ENCODE measurements around the gene NPFF.
A peak's percentile ranks its signal among the peaks of the same experiment; 100 is the strongest.
"Not testable (repeated sequence)": the region's sequence is repeated elsewhere in the genome, so short reads cannot be mapped to it uniquely, and the experiment has no call there.

The NPFF gene, protein sequence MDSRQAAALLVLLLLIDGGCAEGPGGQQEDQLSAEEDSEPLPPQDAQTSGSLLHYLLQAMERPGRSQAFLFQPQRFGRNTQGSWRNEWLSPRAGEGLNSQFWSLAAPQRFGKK

DNA sequence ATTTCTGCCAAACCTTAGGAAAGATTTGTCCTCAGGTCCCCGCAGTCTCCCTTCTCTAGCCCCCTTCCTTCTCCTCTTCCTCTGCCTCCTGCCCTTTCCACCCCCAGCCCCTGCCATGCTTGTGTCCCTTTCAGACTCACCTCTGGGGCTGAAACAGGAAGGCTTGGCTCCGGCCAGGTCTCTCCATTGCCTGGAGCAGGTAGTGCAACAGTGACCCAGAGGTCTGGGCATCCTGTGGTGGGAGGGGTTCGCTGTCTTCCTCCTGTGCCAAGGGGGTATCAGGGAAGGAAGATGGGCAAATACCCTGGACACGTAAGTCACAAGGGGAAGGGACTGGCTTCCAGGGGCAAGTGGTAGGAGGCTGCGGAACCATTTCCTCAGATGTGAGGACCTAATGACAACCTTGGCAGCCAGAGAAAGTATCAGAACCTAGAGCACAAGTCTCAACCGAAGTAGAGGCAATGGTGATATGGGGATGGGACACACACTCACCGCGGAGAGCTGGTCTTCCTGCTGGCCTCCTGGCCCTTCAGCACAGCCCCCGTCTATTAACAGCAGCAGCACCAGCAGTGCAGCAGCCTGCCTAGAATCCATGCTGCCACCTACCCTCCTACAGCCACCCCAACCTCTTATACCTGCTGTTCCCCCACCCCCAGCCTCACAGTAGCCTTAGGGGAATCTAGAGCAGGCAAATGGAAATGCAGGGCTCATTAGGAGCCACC, at the start of gene NPFF:
TSS of gene NPFF (minus strand) at position 604 of the 722 bp plus-strand sequence. CDS start at position 594, 10 bp downstream.
- intact Hi-C loops (cut with DNase I) = loop anchor here (5.0 kb wide), 1 partner anchor 155 kb away; no protein-coding TSS in a partner anchor
- DNase-seq = peak in 1 of 10 donors; percentile 50

DNA sequence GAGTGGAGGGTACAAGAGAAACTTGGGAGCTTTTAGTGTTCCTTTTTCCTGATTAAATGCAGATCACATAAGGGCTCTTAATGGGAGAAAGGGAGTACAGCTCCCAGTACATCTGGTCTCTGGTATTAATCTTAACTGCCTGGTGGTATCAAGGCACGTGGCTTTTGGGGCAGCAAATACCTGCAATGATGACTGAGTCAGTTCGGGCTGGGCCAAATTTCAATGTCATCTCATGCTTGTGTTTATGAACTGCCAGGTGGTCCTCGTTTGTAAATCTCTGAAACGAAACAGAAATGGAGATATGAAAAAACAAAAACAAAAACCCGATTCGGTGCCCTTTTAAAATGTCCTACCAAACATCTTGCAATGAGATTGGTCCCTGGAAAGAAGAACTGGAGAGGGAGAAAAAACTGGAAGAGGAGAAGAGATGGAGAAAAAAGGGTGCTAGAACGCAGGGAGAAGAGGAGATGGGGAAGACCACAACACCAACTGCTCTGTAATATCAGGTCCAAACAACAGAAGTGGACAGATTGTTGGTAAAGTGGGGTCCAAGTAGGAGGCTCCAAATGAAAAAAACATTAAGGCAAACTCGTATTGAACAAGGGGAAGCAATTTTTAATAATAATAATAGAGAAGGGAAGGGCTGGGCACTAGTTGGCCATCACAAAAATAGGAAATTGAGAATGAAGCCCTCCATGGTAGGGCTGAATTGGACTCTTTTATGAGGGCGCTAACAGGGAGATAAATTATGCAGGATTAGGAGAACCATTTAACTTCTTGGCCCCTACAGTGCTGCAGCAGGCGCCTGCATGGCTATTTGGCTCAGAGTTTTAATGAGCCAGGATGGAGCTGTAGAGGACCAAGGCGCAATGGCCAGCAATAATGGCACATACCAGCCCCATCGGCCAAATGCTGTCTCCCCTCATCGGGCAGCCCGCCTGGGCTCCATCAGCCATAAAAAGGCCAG, 45.4 kb upstream of the NPFF start:
- intact Hi-C loops (cut with DNase I) = loop anchor here (5.0 kb wide), 1 partner anchor 35 kb away; no protein-coding TSS in a partner anchor
- DNase-seq = no peak

DNA sequence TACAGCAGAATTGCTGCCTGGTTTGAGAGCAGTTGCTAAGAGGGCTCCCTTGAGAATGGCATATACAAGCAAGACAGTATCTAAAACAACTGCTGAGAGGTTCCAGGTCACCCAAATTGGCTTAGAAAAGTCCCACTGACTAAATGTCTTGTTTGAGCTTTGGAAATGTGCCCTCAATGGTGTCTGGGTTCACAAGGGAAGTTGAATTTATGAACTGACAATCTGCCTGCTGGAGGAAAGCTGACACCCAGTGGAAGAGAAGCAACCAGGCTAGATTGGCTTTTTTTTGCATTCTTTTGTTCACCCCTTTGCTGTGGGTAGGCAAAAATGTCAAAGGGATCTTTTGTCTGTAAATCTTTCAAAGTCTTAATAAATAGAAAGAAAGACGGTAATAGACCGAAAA, 44.6 kb upstream of the NPFF start:
- DNase-seq = no peak
- intact Hi-C loops (cut with DNase I) = loop anchor here (5.0 kb wide), 1 partner anchor 35 kb away; no protein-coding TSS in a partner anchor

DNA sequence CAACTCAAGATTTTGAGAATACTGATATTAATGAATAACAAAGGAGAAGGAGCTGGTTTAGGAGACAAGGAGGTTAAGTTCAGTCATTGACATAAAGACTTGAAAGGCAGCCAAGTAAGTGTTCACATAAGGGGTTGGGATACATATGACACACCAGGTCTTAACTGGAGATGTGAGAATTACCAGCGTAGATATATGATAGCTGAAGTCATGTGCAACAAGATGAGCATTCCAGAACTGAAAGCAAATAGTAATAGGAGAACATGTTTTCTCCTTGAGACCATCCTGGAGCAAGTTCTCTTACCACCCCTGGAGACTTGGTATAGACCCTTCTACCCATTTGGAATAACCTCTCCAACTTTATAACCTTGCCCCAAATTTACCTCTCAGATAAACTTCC, 43.3 kb upstream of the NPFF start:
- intact Hi-C loops (cut with DNase I) = loop anchor here (5.0 kb wide), 1 partner anchor 37 kb away; no protein-coding TSS in a partner anchor
- DNase-seq = no peak

DNA sequence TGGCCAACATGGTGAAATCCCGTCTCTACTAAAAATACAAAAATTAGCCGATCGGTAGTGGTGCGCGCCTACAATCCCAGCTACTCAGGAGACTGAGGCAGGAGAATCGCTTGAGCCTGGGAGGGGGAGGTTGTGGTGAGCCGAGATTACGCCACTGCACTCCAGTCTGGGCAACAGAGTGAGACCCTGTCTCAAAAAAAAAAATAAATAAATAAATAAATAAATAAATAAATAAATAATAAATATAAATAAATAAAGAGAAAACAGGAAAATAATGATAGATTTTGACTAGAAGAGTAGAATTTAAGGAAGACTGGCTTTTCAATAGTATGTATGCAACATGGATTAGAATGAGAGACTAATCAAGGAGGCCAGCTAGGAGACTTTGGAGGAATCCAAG, 42.8 kb upstream of the NPFF start:
- intact Hi-C loops (cut with DNase I) = loop anchor here (5.0 kb wide), 1 partner anchor 37 kb away; no protein-coding TSS in a partner anchor
- DNase-seq = not testable (repeated sequence)

DNA sequence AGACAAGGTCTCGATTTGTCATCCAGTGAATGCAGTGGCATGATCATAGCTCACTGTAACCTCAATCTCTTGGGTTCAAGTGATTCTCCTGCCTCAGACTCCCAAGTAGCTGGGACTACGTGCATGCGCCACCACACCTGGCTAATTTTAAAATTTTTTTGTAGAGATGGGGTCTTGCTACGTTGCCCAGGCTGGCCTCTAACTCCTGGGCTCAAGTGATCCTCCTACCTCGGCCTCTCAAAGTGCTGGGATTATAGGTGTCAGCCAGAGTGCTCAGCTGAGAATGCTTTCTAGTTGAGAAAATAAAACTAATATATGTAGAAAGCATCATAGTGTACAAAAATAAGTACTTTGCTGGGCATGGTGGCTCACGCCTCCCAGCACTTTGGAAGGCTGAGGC, 41.1 kb upstream of the NPFF start:
- intact Hi-C loops (cut with DNase I) = loop anchor here (10.0 kb wide), 1 partner anchor 76 kb away; the partner anchor contains the start of gene ATF7
- not testable (repeated sequence) for DNase-seq

DNA sequence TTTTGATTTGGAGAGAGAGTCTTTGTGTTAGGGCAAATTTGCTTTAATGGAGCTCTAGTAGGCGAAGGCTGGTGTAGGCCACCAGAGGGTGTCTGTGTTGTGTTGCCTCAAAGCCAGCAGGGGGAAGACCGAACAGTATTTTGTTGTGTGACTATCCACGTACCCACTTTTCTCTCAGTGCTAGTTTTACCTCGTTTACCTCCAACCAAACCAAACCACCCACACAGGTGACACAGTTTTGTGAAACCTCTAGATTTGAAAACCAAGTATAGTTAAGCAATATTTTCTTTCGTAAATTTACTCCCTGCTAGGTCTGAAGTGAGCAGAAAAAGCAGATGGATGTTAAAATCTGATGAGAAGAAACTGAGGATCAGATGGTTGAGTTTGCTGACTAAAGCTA, 36.3 kb upstream of the NPFF start:
- DNase-seq = peak; percentile 45 to 95 (median 68)
- intact Hi-C loops (cut with DNase I) = loop anchor here (1.0 to 10.0 kb wide), 2 partner anchors 81 to 133 kb away; partner anchors contain the start of genes ATF7 and ATP5MC2

DNA sequence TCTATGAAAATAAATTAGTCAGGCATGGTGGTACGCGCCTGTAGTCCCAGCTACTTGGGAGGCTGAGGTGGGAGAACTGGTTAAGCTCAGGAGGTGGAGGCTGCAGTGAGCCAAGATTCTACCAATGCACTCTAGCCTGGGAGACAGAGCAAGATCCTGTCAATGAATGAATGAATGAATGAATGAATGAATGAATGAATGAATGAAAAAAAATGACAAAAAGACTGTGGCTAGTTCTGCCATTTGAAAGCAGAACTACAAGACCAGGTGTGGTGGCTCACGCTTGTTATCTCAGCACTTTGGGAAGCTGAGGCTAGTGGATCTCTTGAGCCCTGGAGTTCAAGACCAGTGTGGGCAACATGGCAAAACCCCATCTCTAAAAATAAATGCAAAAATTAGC, 32.2 kb upstream of the NPFF start:
- DNase-seq = peak in 1 of 10 donors; percentile 18
- intact Hi-C loops (cut with DNase I) = no loop called here

DNA sequence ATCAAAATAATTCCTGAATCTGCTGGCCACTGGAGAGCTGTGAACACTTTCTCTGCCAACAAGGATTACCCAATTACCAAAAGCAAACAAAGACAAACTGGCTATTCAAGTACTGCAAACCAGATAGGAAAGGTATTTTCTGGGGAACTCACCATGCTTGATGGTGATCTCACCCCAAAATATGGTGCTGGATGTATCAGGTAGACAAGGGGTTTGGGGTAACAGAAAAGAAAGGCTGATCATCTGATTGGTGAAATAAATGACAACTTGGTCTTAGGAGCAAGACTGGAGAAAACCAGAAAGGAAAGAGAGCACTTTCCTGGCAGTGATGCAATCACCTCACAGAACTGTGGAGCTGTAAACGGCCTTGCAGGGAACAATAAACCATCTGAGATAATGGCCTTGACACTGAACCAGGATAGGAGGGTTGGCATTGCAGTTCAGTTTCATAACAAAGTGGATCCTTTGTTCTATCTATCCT, 31.0 kb upstream of the NPFF start:
- intact Hi-C loops (cut with DNase I) = no loop called here
- peak in 2 of 10 donors; percentile 17 to 27 for DNase-seq

DNA sequence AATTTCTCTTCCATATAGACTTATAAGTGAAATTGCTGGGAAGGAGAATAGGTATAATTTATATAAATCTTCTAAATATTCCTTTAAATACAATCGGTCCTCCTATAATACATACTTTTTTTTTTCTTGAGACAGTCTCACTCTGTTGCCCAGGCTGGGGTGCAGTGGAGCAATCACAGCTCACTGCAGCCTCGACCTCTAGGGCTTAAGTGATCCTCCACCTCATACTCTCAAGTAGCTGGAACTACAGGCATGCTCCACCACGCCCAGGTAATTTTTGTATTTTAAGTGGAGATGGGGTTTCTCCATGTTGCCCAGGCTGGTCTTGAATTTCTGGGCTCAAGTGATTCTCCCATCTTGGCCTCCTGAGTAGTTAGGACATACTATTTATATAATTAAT, 29.7 kb upstream of the NPFF start:
- DNase-seq = peak in 1 of 10 donors; percentile 34
- intact Hi-C loops (cut with DNase I) = no loop called here

DNA sequence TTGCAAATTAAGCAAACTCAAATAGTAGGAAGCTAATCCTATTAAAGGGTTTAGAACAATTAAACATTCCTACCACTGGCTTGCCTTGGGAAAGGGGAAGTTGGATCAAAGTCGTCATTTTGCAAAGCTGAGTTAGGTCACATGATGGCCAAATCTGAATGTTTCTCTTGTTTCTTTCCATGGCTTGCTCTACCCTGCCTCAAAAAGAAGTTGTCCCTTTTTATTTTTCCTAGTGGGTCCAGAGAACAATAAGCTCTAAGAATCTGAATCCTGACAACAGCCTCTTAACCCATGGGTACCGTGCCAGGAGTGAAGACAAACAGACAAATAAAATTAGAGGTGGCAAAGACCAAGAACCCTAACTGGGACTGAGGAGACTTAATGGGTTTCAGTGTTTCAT, 26.2 kb upstream of the NPFF start:
- DNase-seq = no peak
- intact Hi-C loops (cut with DNase I) = no loop called here

DNA sequence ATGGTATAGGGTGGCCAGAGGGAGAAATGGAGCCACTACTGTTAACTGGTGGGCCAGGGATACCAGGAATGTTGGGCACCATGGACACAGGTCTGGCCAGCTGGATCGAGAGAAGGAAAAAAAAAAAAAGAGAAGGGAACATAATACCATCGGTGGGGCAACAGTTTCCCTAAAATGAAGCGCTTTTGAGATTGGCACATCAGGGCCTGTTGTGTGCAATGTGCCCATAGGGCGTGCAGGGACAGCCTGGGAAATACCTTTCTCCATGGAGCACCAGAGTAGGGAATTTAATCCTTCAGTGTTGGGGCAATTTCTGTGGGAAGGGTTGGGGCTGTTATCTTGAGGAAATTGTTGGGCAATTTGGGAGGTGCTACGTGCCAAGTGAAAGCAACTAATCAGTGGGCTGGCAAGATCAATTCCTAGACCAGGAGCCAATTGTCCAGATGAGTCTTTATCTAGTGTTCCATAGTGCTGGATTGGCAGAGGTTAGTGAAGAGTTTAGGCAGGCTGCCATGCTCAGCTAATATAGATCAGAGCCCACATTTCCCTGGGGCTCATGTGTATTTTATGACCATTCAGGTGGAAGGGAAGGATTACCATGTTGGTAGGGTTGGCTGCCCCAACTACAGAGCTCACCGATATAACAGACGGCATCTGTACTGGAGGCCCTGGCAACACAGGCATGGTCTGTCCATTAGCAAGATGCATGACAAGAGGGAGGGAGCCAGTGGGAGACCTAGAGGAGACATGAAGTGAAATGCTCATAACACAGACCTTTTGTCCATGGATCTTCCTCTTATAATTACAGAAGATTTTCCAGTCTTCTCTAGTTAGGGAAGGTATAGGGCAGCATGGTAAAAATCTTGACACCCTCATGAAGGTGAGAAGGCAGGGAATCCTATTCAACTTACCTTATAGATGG, 25.5 kb upstream of the NPFF start:
- intact Hi-C loops (cut with DNase I) = no loop called here
- peak in 1 of 10 donors; percentile 16 for DNase-seq

DNA sequence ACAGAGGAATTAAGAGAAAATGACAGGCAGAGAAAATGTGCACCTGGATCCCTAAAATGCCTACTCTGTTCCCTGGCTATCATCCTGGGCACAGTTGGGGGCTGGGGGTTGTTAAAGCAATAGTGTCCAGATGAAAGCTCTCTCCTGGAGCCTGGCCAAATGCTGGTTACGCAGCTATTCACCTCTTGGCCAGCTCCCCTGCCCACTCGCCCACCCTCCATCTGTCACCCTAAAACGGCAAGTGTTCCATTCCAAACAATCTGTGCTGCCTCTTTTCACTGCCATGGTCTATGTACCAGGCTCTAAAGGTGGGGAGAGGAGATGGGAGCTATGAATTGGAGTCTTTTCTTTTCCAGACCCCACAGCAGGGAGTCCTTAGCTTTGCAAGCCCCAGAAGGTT, 24.7 kb upstream of the NPFF start:
- peak in 1 of 10 donors; percentile 52 for DNase-seq
- intact Hi-C loops (cut with DNase I) = no loop called here

DNA sequence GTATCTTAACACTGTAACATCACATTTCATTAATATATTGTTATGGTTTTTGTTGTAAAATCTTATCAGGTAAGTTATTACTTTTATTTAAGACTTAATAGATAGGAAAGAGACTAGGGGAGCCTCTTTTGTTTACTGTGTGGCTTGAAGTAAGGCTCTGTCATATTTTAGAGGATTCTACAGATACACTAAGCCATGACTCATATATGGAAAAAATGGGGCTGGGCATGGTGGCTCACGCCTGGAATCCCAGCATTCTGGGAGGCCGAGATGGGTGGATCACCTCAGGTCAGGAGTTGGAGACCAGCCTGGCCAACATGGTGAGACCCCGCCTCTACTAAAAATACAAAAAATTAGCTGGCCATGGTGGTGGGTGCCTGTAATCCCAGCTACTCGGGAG, 23.6 kb upstream of the NPFF start:
- DNase-seq = peak in 1 of 10 donors; percentile 42

DNA sequence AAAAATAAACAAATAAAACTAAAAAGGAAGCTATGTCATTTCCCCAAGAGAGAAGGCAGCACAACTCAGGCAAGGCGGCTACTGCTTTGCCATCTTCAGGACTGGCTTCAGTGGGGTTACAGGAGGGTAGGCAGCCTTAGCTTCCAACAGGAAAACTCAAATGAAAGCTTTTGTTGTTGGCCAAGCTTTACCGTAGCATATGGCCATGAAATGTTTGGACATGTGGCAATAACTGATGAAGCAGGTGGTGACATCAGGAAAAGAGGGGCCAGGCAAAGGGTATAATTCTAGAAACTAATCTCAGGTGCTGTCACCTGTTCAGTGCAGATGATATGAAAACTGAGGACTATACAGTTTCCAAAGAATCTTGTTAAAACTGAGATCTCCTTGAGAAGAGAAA, 22.8 kb upstream of the NPFF start:
- intact Hi-C loops (cut with DNase I) = no loop called here
- DNase-seq = no peak

More for the DNA sequence above, 23.6 kb upstream of the NPFF start:
- intact Hi-C loops (cut with DNase I) = no loop called here

DNA sequence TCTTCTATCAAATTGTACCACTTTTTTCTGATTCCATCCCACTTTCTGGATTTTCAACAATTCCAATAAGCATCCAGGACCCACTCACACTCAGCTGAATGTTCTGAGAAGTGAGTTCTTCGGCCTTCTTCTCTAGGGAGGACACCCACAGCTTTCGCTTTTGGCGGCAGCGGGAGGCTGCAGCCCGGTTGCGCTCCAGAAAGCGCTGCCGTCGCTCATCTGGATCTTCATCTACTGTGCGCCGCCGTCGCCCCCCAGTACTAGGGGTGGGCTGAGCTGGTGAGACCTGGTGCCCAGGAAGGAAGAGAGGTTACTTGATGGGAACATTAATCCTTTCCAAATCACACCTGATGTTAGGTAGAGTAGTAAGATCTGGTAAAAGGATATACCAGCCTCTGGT, 17.2 kb upstream of the NPFF start:
- peak in 1 of 10 donors; percentile 55 for DNase-seq
- intact Hi-C loops (cut with DNase I) = no loop called here

DNA sequence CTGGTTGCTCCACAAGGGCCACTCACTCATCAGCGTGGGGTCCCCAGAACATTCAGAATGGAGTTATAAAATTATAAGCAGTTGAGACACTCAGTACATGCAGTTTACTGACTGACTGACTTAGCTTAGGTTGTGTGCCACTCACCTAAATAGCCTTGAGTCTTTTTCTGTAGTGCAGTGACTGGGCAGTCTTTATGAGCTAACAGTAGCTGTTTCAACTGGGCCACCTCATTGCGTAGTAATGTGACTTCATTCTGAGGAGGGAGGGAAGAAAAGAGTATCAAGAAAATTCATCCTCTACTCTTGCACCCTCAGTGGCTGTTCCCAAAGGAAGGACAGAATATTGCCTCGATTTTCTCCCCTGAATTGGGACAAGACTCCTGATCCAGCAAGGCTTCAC, 15.8 kb upstream of the NPFF start:
- intact Hi-C loops (cut with DNase I) = no loop called here
- no peak for DNase-seq

DNA sequence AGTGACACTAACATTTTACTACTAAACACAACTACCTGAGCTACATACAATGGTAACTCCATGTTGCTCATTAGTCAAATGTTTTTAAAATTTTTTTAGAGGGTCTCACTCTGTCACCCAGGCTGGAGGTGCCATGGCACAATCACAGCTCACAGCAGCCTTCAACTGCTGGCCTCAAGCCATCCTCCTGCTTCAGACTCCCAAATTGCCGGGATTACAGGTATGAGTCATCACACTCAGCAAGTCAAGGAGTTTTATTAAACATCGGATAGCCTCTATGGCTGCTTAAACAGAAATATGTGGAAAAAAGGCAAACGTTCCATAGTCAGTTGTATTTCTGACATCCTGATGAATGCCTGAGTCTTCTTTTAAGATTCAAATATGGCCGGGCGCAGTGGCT, 11.1 kb upstream of the NPFF start:
- DNase-seq = no peak
- intact Hi-C loops (cut with DNase I) = no loop called here

DNA sequence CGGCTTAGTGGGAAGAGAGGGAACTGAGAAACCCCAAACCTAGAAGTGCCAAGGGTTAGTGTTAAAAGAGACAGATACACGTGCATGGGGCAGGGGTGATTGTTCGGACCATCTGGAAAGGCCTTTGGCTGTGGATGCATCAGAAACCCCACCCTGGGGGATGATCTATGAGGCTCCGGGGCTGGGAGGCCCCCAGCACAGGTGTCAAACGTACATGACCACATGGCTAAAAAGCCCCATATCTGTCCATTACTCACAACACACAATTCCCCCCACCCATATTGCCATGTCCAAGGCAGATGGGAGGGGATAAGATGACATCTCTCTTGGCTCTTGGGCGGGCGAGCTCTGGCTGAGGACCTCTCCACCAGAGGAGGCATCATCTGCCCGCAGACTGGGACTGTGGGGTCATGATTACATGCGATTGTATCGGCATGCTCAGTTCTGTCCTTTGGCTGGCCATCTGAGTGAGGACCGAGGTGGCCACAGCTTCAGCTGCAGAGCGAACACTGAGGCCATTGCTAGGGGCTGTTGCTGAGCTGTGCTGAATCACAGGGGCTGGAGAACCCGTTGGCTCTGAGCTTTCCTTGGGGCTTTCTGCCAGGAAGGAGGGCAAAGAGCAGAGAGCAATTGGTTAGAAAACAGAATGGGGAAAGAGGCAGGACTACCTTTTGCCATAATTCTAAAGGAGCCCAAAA, 9.6 kb upstream of the NPFF start:
- intact Hi-C loops (cut with DNase I) = no loop called here
- peak in 1 of 10 donors; percentile 86 for DNase-seq
